Vagina (tissue), 2 donors: ENCODE results near the gene ZGPAT. TPM values are rescaled to one million over a fixed set of nuclear protein-coding genes. Genes with fewer than 3 reads are reported as not detected.

Experiments used
- DNase-seq, 2 donors: peaks; one replicate each; pipeline ENCODE4 v3.0.0-alpha.2; 2017; ENCODE audit errors: extremely low spot score in 2 of 2
- H3K27ac ChIP-seq: fragments of 200-600 bp; sonication (generic); one replicate; pipeline ENCODE4 v1.5.1; 2019
- H3K27me3 ChIP-seq: fragments of 200-600 bp; sonication (generic); one replicate; pipeline ENCODE4 v1.5.1; 2019
- H3K36me3 ChIP-seq, 2 donors: fragments of 200-600 bp; sonication (generic); one replicate each; pipeline ENCODE4 v1.5.1; 2017 to 2019
- H3K4me1 ChIP-seq: fragments of 200-600 bp; sonication (generic); one replicate; pipeline ENCODE4 v1.5.1; 2019
- H3K4me3 ChIP-seq, 2 donors: fragments of 200-600 bp; sonication (generic); 1 replicate in 1 of 2; 2 replicates in 1 of 2; pipeline ENCODE4 v1.5.1; 2016 to 2019
- H3K9me3 ChIP-seq: fragments of 200-600 bp; sonication (generic); one replicate; pipeline ENCODE4 v1.5.1; 2019
- CTCF ChIP-seq, 3 experiments: fragments of 450-650 bp in 2 of 3; fragments of 200-600 bp in 1 of 3; sonication (generic) in 1 of 3; IDR thresholded peaks; one replicate each; pipeline ENCODE4 v1.5.1; 2017 to 2019; ENCODE audit warnings: antibody characterized with exemption in 3 of 3, mild to moderate bottlenecking in 2 of 3, moderate library complexity in 2 of 3
- POLR2A ChIP-seq, 2 donors: fragments of 450-650 bp; IDR thresholded peaks; one replicate each; pipeline ENCODE4 v1.6.1; 2017; ENCODE audit warnings: antibody characterized with exemption in 2 of 2, mild to moderate bottlenecking in 2 of 2, moderate library complexity in 2 of 2
- POLR2AphosphoS5 ChIP-seq, 2 donors: sonication (generic); formaldehyde crosslinking; IDR thresholded peaks; one replicate each; pipeline ENCODE4 v1.9.0; 2017; ENCODE audit warnings: antibody characterized with exemption in 2 of 2, mild to moderate bottlenecking in 2 of 2, low read depth in 1 of 2; ENCODE audit not compliant: insufficient read depth in 1 of 2
- intact Hi-C: fragments of 100-400 bp; cut with DNase I; formaldehyde crosslinking; loops from one replicate; pipeline ENCODE4 v1.15.1; 2023
- total RNA-seq: library from RNA; depleted of rRNA; stranded (reverse); fragments of >200 nt; gene quantifications from one replicate; pipeline ENCODE4 v1.2.3, GENCODE V29; 2016

Gene ZGPAT
- total RNA-seq, 1 donor from 2014 or later: 30.4 TPM

GRCh38 chr20:63743210-63743970, 35.6 kb downstream of the ZGPAT start:
- no peaks in the 10 kb centered on the region for H3K27me3 ChIP-seq
- H3K36me3 ChIP-seq: peaks cover 0 to 19% of the 10 kb centered on the region in 2 donors
- no peak for DNase-seq
- H3K27ac ChIP-seq: no peak overlapping the region
- no peak for TF ChIP-seq POLR2A (IDR thresholded peaks at IDR 0.05)
- no peak for TF ChIP-seq CTCF (IDR thresholded peaks at IDR 0.05)
- no peak for TF ChIP-seq POLR2AphosphoS5 (IDR thresholded peaks at IDR 0.05; ENCODE audit: insufficient read depth in 1 of 2, low read depth in 1 of 2)
- peaks cover 25% of the 10 kb centered on the region for H3K4me1 ChIP-seq
- intact Hi-C loops: no loop called here
- no peaks in the 10 kb centered on the region for H3K9me3 ChIP-seq
- no peak overlapping the region for H3K4me3 ChIP-seq

- Histone ChIP-seq H3K4me1 (peaks cover 18% of the 10 kb centered on the region), H3K4me3 (no peak overlapping the region), H3K27me3 (no peaks in the 10 kb centered on the region), H3K36me3 (peaks cover 0 to 19% of the 10 kb centered on the region in 2 donors), H3K27ac (no peak overlapping the region), H3K9me3 (no peaks in the 10 kb centered on the region)
- intact Hi-C loops: no loop called here
- DNase-seq: no peak
- TF ChIP-seq CTCF (IDR thresholded peaks at IDR 0.05) (no peak), POLR2AphosphoS5 (IDR thresholded peaks at IDR 0.05; ENCODE audit: insufficient read depth in 1 of 2, low read depth in 1 of 2) (no peak), POLR2A (IDR thresholded peaks at IDR 0.05) (no peak)
Measured at GRCh38 chr20:63744158-63744557, 36.3 kb downstream of the ZGPAT start.

GRCh38 chr20:63744574-63745423, 37.0 kb downstream of the ZGPAT start:
- Histone ChIP-seq H3K36me3 (peaks cover 0 to 19% of the 10 kb centered on the region in 2 donors), H3K9me3 (no peaks in the 10 kb centered on the region), H3K27ac (no peak overlapping the region), H3K4me3 (no peak overlapping the region), H3K27me3 (no peaks in the 10 kb centered on the region), H3K4me1 (peaks cover 17% of the 10 kb centered on the region)
- DNase-seq: no peak
- intact Hi-C loops: no loop called here
- TF ChIP-seq CTCF (IDR thresholded peaks at IDR 0.05) (no peak), POLR2AphosphoS5 (IDR thresholded peaks at IDR 0.05; ENCODE audit: insufficient read depth in 1 of 2, low read depth in 1 of 2) (no peak), POLR2A (IDR thresholded peaks at IDR 0.05) (no peak)

GRCh38 chr20:63745424-63745805, 37.6 kb downstream of the ZGPAT start:
- DNase-seq: no peak
- intact Hi-C loops: no loop called here
- Histone ChIP-seq H3K9me3 (no peaks in the 10 kb centered on the region), H3K36me3 (peaks cover 0 to 19% of the 10 kb centered on the region in 2 donors), H3K4me3 (no peak overlapping the region), H3K27ac (no peak overlapping the region), H3K4me1 (peaks cover 17% of the 10 kb centered on the region), H3K27me3 (no peaks in the 10 kb centered on the region)
- no peak for TF ChIP-seq POLR2A (IDR thresholded peaks at IDR 0.05)
- TF ChIP-seq POLR2AphosphoS5 (IDR thresholded peaks at IDR 0.05; ENCODE audit: insufficient read depth in 1 of 2, low read depth in 1 of 2): no peak
- TF ChIP-seq CTCF (IDR thresholded peaks at IDR 0.05): no peak
